Ectodermal cell (in vitro differentiated cells): Measurements from ENCODE around the gene RAB29. TPM values are rescaled to one million over a fixed set of nuclear protein-coding genes. Genes with fewer than 3 reads are reported as not detected.
"Not testable (repeated sequence)": the region's sequence is repeated elsewhere in the genome, so short reads cannot be mapped to it uniquely, and the experiment has no call there.

Source experiments
- H3K27ac ChIP-seq: 2 replicates; pipeline ENCODE4 v1.7.0; 2013; ENCODE audit warnings: mild to moderate bottlenecking, low read depth, low read length; ENCODE audit not compliant: insufficient read depth, poor library complexity, severe bottlenecking
- H3K27me3 ChIP-seq: 2 replicates; pipeline ENCODE4 v1.7.0; 2013; ENCODE audit warnings: mild to moderate bottlenecking, low read length; ENCODE audit not compliant: insufficient read depth, control insufficient read depth, poor library complexity, severe bottlenecking
- H3K36me3 ChIP-seq: one replicate; pipeline ENCODE4 v1.7.0; 2013; ENCODE audit warnings: low read length; ENCODE audit not compliant: control insufficient read depth, insufficient read depth
- H3K4me1 ChIP-seq: one replicate; pipeline ENCODE4 v1.7.0; 2013; ENCODE audit warnings: low read length; ENCODE audit not compliant: control insufficient read depth, insufficient read depth
- H3K4me3 ChIP-seq: 2 replicates; pipeline ENCODE4 v1.7.0; 2013; ENCODE audit warnings: low read depth, low read length, control low read depth; ENCODE audit not compliant: insufficient read depth
- H3K9me3 ChIP-seq: 2 replicates; pipeline ENCODE4 v1.7.0; 2013; ENCODE audit warnings: mild to moderate bottlenecking, low read length, moderate library complexity; ENCODE audit not compliant: control insufficient read depth
- WGBS, 2 experiments: methylation state at CpG; one replicate each; pipeline ENCODE4 v1.1.7; 2013; ENCODE audit warnings: missing lambda C conversion rate in 2 of 2; 5-methylcytosine and 5-hydroxymethylcytosine counted together
- polyA plus RNA-seq, 4 experiments: library from polyadenylated mRNA; stranded (reverse); fragments of 50-300 nt; gene quantifications; one replicate each; pipeline ENCODE4 v1.2.3, GENCODE V29; 2013

The RAB29 gene
- polyA plus RNA-seq (2013, experiment 1 of 4) = 7.4 TPM
- polyA plus RNA-seq (2013, experiment 2 of 4) = 6.0 TPM
- 5.3 TPM for polyA plus RNA-seq (2013, experiment 3 of 4)
- 5.7 TPM for polyA plus RNA-seq (2013, experiment 4 of 4)

GRCh38 chr1:205775015-205775716 lies at the start of gene RAB29:
Gene RAB29 (minus strand): TSS chr1:205775482. CDS start chr1:205774956, 526 bp downstream.
- WGBS, 2 experiments = 0 to 1% methylated on average over 37 to 40 of the region's 40 CpGs
- H3K9me3 ChIP-seq = no peaks in the 10 kb centered on the region
- H3K36me3 ChIP-seq = no peaks in the 10 kb centered on the region
- H3K4me3 ChIP-seq = peak within 1 kb of the TSS; percentile 78
- no peak within 1 kb of the TSS for H3K27ac ChIP-seq
- H3K27me3 ChIP-seq = peaks cover 37% of the 10 kb centered on the region
- peaks cover 7% of the 10 kb centered on the region for H3K4me1 ChIP-seq

- Histone ChIP-seq H3K27ac (no peak overlapping the region), H3K27me3 (no peaks in the 10 kb centered on the region), H3K36me3 (no peaks in the 10 kb centered on the region), H3K4me1 (peaks cover 12% of the 10 kb centered on the region), H3K4me3 (no peak overlapping the region), H3K9me3 (no peaks in the 10 kb centered on the region)
- WGBS, 2 experiments = 89 to 91% methylated on average over 5 of the region's 5 CpGs
Measured at GRCh38 chr1:205824180-205824579, 48.9 kb upstream of the RAB29 start.

- not testable (repeated sequence) for H3K36me3 ChIP-seq
Measured at GRCh38 chr1:205823260-205823659, 48.0 kb upstream of the RAB29 start.

GRCh38 chr1:205822397-205822796 lies 47.1 kb upstream of the RAB29 start:
- H3K36me3 ChIP-seq = no peaks in the 10 kb centered on the region
- H3K4me1 ChIP-seq = peaks cover 9% of the 10 kb centered on the region
- no peak overlapping the region for H3K4me3 ChIP-seq
- WGBS, 2 experiments = 94% methylated on average over 2 of the region's 2 CpGs
- H3K9me3 ChIP-seq = no peaks in the 10 kb centered on the region
- no peaks in the 10 kb centered on the region for H3K27me3 ChIP-seq
- H3K27ac ChIP-seq = no peak overlapping the region

More at GRCh38 chr1:205823260-205823659, 48.0 kb upstream of the RAB29 start:
- WGBS, 2 experiments = 88 to 97% methylated on average over 2 of the region's 2 CpGs
- H3K27ac ChIP-seq, H3K4me3 ChIP-seq, H3K27me3 ChIP-seq, H3K9me3 ChIP-seq: not testable (repeated sequence)
- peaks cover 12% of the 10 kb centered on the region for H3K4me1 ChIP-seq

GRCh38 chr1:205817988-205818387 lies 42.7 kb upstream of the RAB29 start:
- no peaks in the 10 kb centered on the region for H3K9me3 ChIP-seq
- no peak overlapping the region for H3K27ac ChIP-seq
- H3K27me3 ChIP-seq = peaks cover 7% of the 10 kb centered on the region
- whole genome bisulfite sequencing, 2 experiments = 95 to 97% methylated on average over 3 of the region's 3 CpGs
- no peak overlapping the region for H3K4me3 ChIP-seq
- H3K4me1 ChIP-seq = peaks cover 12% of the 10 kb centered on the region
- H3K36me3 ChIP-seq = no peaks in the 10 kb centered on the region

- no peaks in the 10 kb centered on the region for H3K9me3 ChIP-seq
- 40 to 69% methylated on average over 1 to 3 of the region's 3 CpGs for WGBS, 2 experiments
- no peak overlapping the region for H3K4me3 ChIP-seq
- H3K4me1 ChIP-seq = peaks cover 12% of the 10 kb centered on the region
- H3K27ac ChIP-seq = no peak overlapping the region
- no peaks in the 10 kb centered on the region for H3K36me3 ChIP-seq
- H3K27me3 ChIP-seq = peaks cover 7% of the 10 kb centered on the region
Measured at GRCh38 chr1:205817364-205817763, 42.1 kb upstream of the RAB29 start.

- WGBS, 2 experiments = 2 to 4% methylated on average over 14 of the region's 14 CpGs
- Histone ChIP-seq H3K27me3 (peaks cover 7% of the 10 kb centered on the region), H3K36me3 (no peaks in the 10 kb centered on the region), H3K4me3 (peak overlapping the region; percentile 48), H3K4me1 (peaks cover 18% of the 10 kb centered on the region), H3K9me3 (no peaks in the 10 kb centered on the region), H3K27ac (no peak overlapping the region)
Measured at GRCh38 chr1:205813755-205814058, 38.4 kb upstream of the RAB29 start.

- Histone ChIP-seq H3K4me1 (peaks cover 18% of the 10 kb centered on the region), H3K9me3 (no peaks in the 10 kb centered on the region), H3K27me3 (peaks cover 7% of the 10 kb centered on the region), H3K4me3 (peak within 1 kb of the TSS; percentile 48), H3K27ac (no peak within 1 kb of the TSS), H3K36me3 (no peaks in the 10 kb centered on the region)
- WGBS, 2 experiments = 0% methylated on average over 83 of the region's 83 CpGs
Measured at GRCh38 chr1:205812878-205813754, 37.8 kb upstream of the RAB29 start, which contains the start of gene SLC41A1. Gene SLC41A1 (minus strand): TSS chr1:205813198. CDS start chr1:205810441, 2,757 bp downstream.

GRCh38 chr1:205812271-205812877 lies 37.1 kb upstream of the RAB29 start:
- H3K4me1 ChIP-seq = peaks cover 15% of the 10 kb centered on the region
- H3K27ac ChIP-seq = no peak overlapping the region
- 1 to 2% methylated on average over 15 to 16 of the region's 16 CpGs for whole genome bisulfite sequencing, 2 experiments

GRCh38 chr1:205811660-205812059 lies 36.4 kb upstream of the RAB29 start:
- Histone ChIP-seq H3K4me1 (peaks cover 11% of the 10 kb centered on the region), H3K27me3 (peaks cover 7% of the 10 kb centered on the region), H3K27ac (no peak overlapping the region), H3K9me3 (no peaks in the 10 kb centered on the region), H3K4me3 (peak overlapping the region; percentile 48), H3K36me3 (no peaks in the 10 kb centered on the region)
- 54 to 75% methylated on average over 3 to 5 of the region's 5 CpGs for WGBS, 2 experiments

More at GRCh38 chr1:205812271-205812877, 37.1 kb upstream of the RAB29 start:
- H3K36me3 ChIP-seq = no peaks in the 10 kb centered on the region
- H3K27me3 ChIP-seq = peaks cover 7% of the 10 kb centered on the region
- H3K9me3 ChIP-seq = no peaks in the 10 kb centered on the region
- H3K4me3 ChIP-seq = peak overlapping the region; percentile 48
